Retinal pigment epithelial cell (primary cell): ENCODE data around the gene FKBP5.
"Not testable (repeated sequence)": the region's sequence is repeated elsewhere in the genome, so short reads cannot be mapped to it uniquely, and the experiment has no call there.

Source experiments
- DNase-seq: peaks from one replicate; pipeline ENCODE4 v3.0.0-alpha.2; 2010; ENCODE audit warnings: low read depth
- H3K4me3 ChIP-seq: 2 replicates; pipeline ENCODE4 v1.5.1; 2011; ENCODE audit warnings: mild to moderate bottlenecking, low read length, control low read depth, moderate library complexity
- TF ChIP-seq, protein P1 (sequence below): conservative IDR thresholded peaks from 2 replicates; pipeline ENCODE4 v1.5.1; 2011; ENCODE audit warnings: low read depth, low read length, control low read depth, inconsistent platforms

Gene FKBP5

DNA sequence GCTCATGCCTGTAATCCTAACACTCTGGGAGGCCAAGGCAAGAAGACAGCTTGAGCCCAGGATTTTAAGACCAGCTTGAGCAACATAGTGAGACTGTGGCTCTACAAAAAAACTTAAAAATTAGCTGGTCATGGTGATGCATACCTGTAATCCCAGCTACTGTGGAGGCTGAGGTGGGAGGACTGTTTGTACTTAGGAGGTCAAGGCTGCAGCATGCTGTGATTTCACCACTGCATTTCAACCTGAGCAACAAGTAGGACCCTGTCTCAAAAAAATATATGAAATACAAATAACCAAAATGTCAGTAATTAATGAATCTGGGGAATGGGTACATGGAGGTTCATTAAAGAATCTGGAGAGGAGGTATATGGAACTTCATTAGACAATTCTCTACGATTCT, 9.9 kb downstream of the FKBP5 start:
- TF ChIP-seq, protein P1, sequence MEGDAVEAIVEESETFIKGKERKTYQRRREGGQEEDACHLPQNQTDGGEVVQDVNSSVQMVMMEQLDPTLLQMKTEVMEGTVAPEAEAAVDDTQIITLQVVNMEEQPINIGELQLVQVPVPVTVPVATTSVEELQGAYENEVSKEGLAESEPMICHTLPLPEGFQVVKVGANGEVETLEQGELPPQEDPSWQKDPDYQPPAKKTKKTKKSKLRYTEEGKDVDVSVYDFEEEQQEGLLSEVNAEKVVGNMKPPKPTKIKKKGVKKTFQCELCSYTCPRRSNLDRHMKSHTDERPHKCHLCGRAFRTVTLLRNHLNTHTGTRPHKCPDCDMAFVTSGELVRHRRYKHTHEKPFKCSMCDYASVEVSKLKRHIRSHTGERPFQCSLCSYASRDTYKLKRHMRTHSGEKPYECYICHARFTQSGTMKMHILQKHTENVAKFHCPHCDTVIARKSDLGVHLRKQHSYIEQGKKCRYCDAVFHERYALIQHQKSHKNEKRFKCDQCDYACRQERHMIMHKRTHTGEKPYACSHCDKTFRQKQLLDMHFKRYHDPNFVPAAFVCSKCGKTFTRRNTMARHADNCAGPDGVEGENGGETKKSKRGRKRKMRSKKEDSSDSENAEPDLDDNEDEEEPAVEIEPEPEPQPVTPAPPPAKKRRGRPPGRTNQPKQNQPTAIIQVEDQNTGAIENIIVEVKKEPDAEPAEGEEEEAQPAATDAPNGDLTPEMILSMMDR: no peak
- DNase-seq: no peak
- H3K4me3 ChIP-seq: no peak overlapping the region

DNA sequence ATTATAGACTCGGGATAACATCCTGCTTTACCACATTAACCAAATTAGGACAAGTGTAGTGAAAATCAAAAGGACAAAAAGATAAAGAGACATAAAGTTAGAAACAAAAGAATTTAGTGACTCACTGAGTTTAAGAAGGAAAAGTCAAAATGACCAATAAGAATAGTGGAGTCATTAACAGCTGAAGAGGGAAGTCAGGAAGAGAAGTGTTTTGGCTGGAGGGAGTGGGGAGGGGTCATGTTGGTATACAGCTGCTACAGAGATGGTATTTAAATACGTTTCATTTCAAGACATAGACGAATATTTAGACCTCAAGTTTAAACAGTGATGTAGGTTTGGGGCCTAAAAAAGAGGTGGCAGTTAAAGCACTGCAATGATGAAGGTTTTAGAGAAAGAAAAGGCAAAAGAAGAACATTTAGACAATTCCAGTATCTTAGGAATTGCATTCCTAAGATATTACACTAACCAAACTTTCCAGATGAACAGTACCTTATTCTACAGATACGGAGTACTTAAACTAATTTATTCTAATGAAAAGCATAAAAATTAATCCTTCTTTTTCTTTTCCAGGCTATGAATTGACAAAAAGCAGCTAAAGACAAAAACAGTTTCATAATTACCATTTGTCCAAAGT, 10.6 kb downstream of the FKBP5 start:
- no peak overlapping the region for H3K4me3 ChIP-seq
- no peak for DNase-seq
- TF ChIP-seq, protein P1: no peak

DNA sequence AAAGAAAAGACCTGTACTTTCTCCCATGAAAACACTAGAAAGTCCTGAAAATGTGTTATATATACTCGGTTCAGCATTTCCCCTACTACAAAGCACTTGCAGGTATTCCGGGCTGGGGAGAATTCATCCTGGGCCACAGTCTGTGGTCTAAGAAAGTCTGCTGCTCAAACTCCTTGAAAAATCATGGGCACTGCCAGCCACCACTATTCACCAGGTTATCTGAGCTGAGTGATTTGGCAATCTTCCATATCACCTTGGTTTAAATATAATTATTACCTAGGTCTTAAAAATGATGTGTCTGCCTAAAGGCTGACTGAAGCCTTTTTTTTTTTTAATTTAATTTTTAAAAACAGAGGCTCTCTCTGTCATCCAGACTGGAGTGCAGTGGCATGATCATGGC, 11.3 kb downstream of the FKBP5 start:
- H3K4me3 ChIP-seq: no peak overlapping the region
- TF ChIP-seq, protein P1: no peak
- no peak for DNase-seq

DNA sequence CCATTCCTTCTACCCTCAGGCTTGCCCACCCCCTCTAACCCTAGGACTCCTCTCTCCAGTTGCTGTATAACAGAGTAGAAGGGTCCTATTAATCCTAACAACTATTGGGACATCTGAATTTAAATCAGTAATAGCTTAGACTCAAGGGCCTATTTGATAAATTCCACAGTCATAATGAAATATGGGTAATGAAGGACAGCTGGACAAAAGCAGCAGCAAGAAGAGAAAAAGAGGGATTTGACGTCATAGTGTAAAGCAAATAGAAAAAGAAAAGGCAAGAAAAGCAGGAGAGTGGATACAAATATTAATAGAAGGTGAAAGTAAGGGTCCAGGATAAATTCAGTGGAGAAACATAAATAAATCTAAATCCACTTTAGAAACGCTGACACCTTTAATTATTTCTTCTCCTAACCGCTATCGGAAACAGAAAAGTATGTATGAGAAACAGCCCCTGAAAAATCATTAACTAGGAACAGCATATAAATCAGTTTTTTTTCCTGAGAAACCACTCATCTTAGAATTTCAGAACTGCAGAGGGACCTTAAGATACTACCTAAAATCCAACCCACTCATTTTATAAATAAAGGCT, 12.8 kb downstream of the FKBP5 start:
- no peak overlapping the region for H3K4me3 ChIP-seq
- DNase-seq: no peak
- TF ChIP-seq, protein P1: no peak

DNA sequence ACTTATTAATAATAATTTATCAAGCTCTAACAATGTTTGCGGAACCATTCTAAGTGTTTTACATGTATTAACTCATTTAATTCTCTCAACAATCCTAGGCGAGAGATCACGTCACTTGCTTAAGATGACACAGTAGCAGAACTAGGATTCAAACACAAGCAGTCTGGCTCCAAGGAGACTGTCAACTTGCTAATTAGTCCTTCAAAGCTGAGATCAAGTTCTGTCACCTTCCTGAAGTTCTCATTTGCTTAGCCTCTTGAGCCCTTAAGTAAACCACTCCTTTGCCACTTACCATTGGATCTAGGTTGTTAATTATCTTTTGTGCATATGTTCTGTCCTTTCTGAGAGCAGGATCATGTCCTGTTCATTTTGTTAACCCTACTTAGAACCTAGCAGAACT, 14.1 kb downstream of the FKBP5 start:
- TF ChIP-seq, protein P1: no peak
- no peak for DNase-seq
- H3K4me3 ChIP-seq: no peak overlapping the region

DNA sequence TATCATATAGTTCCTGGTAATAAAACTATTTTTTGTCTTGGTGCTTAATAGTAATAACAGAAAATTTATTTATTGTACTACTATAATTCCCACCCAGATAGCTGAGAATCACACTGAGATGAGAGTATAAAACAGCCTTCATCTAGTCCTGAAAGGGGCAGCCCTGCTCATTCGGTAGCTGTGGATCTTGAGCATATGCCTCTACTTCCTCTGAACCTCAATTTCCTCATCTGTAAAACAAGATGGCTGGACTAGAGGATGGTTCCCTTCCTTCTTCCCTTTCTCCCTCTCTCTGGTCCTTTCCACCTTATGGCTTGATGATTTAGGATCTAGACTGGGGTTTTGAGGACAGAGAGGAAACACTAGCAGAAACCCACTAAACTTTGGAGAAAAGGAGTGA, 15.0 kb downstream of the FKBP5 start:
- DNase-seq: no peak
- no peak overlapping the region for H3K4me3 ChIP-seq
- TF ChIP-seq, protein P1: no peak

DNA sequence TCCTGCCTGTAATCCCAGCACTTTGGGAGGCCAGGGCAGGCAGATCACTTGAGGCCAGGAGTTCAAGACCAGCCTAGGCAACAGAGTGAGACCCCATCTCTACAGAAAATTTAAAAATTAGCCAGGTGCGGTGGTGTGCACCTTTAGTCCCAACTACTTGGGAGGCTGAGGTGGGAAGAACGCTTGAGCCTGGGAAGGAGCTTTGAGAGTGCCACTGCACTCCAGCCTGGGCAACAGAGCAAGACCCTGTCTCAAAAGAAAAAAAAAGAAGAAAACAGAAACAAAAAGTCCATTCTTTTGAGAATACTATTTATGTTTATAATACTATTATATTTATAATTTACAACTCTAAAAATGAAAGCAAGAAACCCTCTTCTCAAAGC, 15.4 kb downstream of the FKBP5 start:
- not testable (repeated sequence) for H3K4me3 ChIP-seq, DNase-seq

DNA sequence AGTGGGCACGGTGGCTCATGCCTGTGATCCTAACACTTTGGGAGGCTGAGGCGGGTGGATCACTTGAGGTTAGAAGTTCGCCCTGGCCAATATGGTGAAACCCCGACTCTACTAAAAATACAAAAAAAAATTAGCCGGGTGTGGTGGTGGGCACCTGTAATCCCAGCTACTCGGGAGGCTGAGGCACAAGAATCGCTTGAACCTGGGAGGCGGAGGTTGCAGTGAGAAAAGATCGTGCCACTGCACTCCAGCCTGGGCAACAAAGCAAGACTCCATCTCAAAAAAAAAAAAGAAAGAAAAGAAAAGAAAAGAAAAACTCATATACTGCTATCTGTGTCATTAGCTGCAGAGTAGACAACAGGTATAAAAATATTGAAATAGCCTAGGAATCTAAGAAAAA, 18.3 kb downstream of the FKBP5 start:
- not testable (repeated sequence) for H3K4me3 ChIP-seq, DNase-seq
